Measurements from ENCODE around the gene ZNF536.

The ZNF536 gene

DNA sequence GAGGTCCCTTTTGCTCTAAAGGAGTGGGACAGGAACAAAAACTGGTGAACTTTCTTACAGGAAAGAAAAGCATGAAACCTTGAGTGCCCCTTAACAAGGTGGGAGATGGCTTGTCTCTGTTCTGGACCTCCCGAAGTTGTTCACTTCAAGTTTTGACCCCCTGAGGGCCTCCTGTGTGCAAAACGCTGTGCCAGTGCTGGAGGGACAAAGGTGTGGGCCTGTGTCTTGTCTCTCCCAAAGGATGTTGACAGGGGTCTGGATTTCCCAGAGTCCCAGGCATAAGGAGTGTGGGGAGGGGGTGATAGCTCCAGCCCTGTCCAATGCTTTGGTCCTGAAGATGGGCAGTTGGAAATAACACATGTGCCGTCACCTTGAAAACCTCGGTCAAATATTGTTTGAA lies 6.5 kb downstream of the ZNF536 start:
- no peak overlapping the region for H3K27ac ChIP-seq
- H3K4me1 ChIP-seq = no peaks in the 10 kb centered on the region
- TF ChIP-seq Cebpa-rat (IDR thresholded peaks at IDR 0.05) = no peak
- H3K36me3 ChIP-seq = no peaks in the 10 kb centered on the region
- no peak overlapping the region for H3K4me2 ChIP-seq
- H3K4me3 ChIP-seq = no peak overlapping the region
- no peaks in the 10 kb centered on the region for H3K27me3 ChIP-seq
- no peaks in the 10 kb centered on the region; a peak in 1 of 22 replicates for H4K20me1 ChIP-seq
- H3K9me3 ChIP-seq (replicated peaks in 1 of 11) = peaks cover 0 to 10% (median 0%) of the 10 kb centered on the region in 11 experiments; a peak in 5 of 22 replicates
- H3K9ac ChIP-seq = no peak overlapping the region

DNA sequence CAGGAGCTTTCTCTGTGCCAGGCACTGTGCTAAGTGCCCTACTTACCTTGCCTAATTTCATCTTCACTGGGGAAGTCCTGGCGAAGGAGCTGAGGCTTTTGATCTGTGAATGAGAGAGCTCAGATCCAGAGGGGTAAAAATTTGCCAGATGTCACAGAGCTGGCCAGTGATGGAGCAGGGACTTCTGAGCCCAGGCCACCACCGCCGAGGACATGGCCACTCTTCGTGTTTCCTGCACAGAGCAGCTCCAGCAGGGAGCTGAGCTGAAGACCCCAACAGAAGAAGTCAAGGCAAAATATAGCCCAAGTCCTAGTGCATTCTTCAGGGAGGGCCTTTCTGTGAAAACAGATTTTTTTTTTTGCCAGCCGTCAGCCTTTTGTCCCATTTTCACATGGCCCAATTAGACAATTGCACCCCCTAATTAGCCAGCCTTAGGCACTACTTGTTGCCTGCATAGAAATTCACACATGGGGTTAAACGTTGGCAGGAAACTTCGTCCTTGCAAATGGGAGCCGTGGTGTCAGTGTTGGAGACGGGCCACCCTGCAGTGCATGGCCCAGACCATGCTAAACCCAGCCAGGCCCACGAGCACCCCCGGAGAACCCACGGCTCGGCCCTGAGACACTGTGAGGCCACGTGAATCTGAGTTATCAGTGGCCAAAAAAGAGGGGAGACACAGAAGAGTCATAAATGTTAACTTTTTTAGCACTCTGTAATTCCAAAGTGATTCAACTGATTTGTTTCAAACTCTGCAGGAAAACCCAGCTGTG lies 7.8 kb downstream of the ZNF536 start:
- Histone ChIP-seq H3K4me1 (no peaks in the 10 kb centered on the region), H3K9me3 (replicated peaks in 1 of 11) (peaks cover 0 to 7% (median 0%) of the 10 kb centered on the region in 11 experiments; a peak in 5 of 22 replicates), H3K4me2 (no peak overlapping the region), H3K9ac (no peak overlapping the region), H3K27ac (no peak overlapping the region), H3K4me3 (no peak overlapping the region), H4K20me1 (no peaks in the 10 kb centered on the region; a peak in 1 of 22 replicates), H3K27me3 (no peaks in the 10 kb centered on the region), H3K36me3 (no peaks in the 10 kb centered on the region)
- TF ChIP-seq Cebpa-rat (IDR thresholded peaks at IDR 0.05) = no peak

DNA sequence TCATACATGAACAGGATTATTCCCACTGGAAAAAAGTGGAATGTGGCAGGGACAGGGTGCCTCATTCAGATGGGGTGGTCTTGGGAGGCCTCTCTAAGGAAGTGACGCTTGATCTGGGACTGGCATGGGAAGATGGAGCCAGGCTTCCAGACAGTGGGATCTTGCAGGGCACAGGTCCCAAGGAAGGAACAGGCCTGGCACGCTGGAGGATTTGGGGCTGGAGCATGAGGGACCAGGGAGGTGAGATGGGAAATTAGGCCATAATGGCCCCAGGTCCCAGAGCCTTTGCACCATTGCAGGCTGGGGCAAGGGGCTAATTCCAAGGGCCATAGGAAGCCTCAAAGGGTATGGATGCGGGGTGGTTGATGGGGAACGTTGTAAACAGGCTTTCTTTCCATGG lies 9.2 kb downstream of the ZNF536 start:
- Histone ChIP-seq H3K4me1 (no peaks in the 10 kb centered on the region), H3K4me3 (no peak overlapping the region), H3K36me3 (no peaks in the 10 kb centered on the region), H4K20me1 (peaks cover 0 to 8% (median 0%) of the 10 kb centered on the region in 11 experiments; a peak in 3 of 22 replicates), H3K9ac (no peak overlapping the region), H3K27ac (no peak overlapping the region), H3K4me2 (no peak overlapping the region), H3K27me3 (no peaks in the 10 kb centered on the region; a peak in 1 of 22 replicates), H3K9me3 (replicated peaks in 1 of 11) (no peaks in the 10 kb centered on the region)
- no peak for TF ChIP-seq Cebpa-rat (IDR thresholded peaks at IDR 0.05)

DNA sequence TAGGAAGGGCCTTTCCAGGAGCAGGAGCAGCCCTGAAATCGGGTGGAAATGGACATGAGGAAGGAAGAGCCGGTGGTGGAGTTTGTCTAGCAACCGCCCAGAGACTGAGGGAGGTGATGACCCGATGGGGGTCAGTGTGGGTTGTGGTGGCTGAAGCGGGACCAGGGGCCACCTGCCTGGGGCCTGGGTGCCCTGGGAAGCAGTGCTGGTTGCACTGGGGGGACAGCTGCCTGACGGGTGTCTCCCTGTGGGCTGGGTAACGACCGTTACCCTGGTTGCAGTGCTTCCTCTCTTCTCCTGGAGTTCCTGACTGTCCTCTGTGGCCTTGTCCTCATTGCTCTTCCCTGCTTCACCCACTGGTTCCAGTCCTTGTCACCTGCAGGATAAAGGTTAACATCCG lies 13.0 kb downstream of the ZNF536 start:
- no peaks in the 10 kb centered on the region for H3K4me1 ChIP-seq
- no peaks in the 10 kb centered on the region for H3K36me3 ChIP-seq
- no peak overlapping the region for H3K4me3 ChIP-seq
- no peak overlapping the region for H3K4me2 ChIP-seq
- H3K9me3 ChIP-seq (replicated peaks in 1 of 11) = no peaks in the 10 kb centered on the region
- H3K27me3 ChIP-seq = peaks cover 0 to 9% (median 5%) of the 10 kb centered on the region in 11 experiments; a peak in 8 of 22 replicates
- no peak for TF ChIP-seq Cebpa-rat (IDR thresholded peaks at IDR 0.05)
- H3K27ac ChIP-seq = no peak overlapping the region
- no peak overlapping the region for H3K9ac ChIP-seq
- H4K20me1 ChIP-seq = peaks cover 0 to 8% (median 0%) of the 10 kb centered on the region in 11 experiments; a peak in 3 of 22 replicates

DNA sequence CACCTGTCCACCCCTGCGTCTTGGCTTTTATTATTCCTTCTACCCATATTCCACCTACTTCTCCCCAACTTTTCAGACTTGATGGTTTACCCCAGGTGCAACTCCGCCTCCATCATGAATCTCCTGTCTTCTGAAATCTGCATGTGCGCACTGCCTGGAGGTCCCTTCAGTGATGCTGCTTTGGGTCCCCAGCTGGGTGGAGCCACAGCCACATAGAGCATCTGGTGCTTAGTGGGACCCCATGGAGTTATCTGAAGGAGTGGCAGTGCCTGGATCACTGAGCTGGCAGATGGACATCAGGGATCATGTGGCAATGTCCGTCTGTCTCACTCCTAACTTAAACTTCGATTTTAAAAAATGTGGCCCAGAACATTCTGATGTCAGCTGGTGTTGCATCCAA lies 13.5 kb downstream of the ZNF536 start:
- H3K4me2 ChIP-seq = no peak overlapping the region
- no peak overlapping the region for H3K4me3 ChIP-seq
- H3K36me3 ChIP-seq = no peaks in the 10 kb centered on the region
- H3K27me3 ChIP-seq = peaks cover 0 to 14% (median 7%) of the 10 kb centered on the region in 11 experiments; a peak in 13 of 22 replicates
- no peak overlapping the region for H3K27ac ChIP-seq
- peaks cover 0 to 3% (median 0%) of the 10 kb centered on the region in 10 experiments; a peak in 4 of 20 replicates for H3K4me1 ChIP-seq
- H4K20me1 ChIP-seq = peaks cover 0 to 8% (median 0%) of the 10 kb centered on the region in 11 experiments; a peak in 3 of 22 replicates
- no peak for TF ChIP-seq Cebpa-rat (IDR thresholded peaks at IDR 0.05)
- no peaks in the 10 kb centered on the region for H3K9me3 ChIP-seq (replicated peaks in 1 of 11)
- no peak overlapping the region for H3K9ac ChIP-seq

DNA sequence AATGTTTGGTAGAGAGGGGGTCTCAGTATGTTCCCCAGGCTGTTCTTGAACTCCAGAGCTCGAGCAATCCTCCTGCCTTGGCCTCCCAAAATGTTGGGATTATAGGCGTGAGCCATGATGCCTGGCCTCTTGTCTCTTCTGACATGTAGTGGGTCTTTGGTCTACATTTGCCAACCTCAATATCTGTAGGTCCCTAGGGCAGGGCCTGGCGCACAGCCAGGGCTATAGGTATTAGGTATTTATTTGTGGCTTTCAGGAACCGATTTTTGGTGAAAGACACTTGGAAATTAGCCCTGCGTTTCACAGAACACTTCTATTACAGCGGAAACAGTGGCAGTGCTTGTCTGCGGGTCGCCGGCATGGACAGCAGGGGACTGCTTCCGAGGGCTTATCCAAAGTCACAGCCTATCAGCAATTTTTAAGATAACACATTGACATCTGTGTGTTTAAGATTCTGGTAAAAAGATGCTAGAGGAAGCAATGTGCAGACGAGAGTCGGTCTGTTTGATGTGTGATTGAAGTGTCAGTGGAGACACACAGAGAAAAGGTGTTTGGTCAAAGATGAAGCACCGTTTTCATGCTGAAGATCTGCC lies 14.5 kb downstream of the ZNF536 start:
- no peaks in the 10 kb centered on the region for H3K36me3 ChIP-seq
- no peak overlapping the region for H3K4me3 ChIP-seq
- peaks cover 0 to 20% (median 11%) of the 10 kb centered on the region in 11 experiments; a peak in 14 of 22 replicates for H3K27me3 ChIP-seq
- no peak overlapping the region for H3K4me2 ChIP-seq
- H4K20me1 ChIP-seq = peaks cover 0 to 8% (median 0%) of the 10 kb centered on the region in 11 experiments; a peak in 2 of 22 replicates
- TF ChIP-seq Cebpa-rat (IDR thresholded peaks at IDR 0.05) = no peak
- H3K9ac ChIP-seq = no peak overlapping the region
- no peaks in the 10 kb centered on the region for H3K9me3 ChIP-seq (replicated peaks in 1 of 11)
- peaks cover 2 to 13% (median 9%) of the 10 kb centered on the region in 10 experiments for H3K4me1 ChIP-seq
- no peak overlapping the region for H3K27ac ChIP-seq

DNA sequence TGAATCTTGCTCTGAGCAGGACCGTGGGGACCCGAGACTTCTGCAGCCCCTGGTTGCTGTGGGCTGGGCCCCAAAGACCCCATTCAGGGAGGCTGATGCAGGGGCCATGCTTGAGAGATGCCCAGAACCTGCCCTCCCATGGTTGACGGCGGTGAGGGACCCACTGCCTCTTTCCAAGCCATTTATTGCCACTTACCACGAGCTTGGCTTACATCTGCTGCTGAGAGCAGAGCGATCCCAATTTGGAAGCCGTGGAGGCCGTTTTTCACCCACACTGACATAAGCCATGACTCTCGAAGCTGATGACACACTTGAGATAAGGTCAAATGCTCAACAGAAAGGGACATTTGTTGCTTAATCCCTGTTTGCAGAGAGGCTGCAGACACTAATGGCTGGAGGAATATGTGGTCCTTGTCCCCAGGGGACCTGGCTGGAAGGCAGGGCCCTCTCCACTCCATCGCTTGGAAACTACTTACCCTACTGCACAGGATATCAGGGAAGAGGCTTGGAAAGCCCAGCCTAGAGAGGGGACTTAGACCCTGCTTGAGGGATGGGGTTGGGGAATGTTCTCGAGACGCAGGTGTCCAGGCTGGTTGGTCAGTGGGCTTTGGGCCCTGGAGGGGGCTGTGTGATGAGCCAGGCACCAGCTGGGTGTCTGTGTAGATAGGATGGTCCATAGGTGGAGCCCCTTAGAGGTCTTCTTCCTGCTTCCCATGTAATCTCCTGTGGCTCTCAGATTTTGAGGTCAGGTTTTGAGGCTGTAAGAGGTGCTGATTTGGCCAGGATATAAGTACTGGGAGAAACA lies 15.3 kb downstream of the ZNF536 start:
- Histone ChIP-seq H3K4me3 (no peak overlapping the region), H3K4me2 (no peak overlapping the region), H4K20me1 (peaks cover 0 to 10% (median 4%) of the 10 kb centered on the region in 11 experiments; a peak in 6 of 22 replicates), H3K4me1 (peaks cover 11 to 22% (median 17%) of the 10 kb centered on the region in 10 experiments), H3K27ac (no peak overlapping the region), H3K9ac (no peak overlapping the region), H3K9me3 (replicated peaks in 1 of 11) (no peaks in the 10 kb centered on the region), H3K36me3 (no peaks in the 10 kb centered on the region), H3K27me3 (peaks cover 0 to 21% (median 11%) of the 10 kb centered on the region in 11 experiments; a peak in 16 of 22 replicates)
- no peak for TF ChIP-seq Cebpa-rat (IDR thresholded peaks at IDR 0.05)

DNA sequence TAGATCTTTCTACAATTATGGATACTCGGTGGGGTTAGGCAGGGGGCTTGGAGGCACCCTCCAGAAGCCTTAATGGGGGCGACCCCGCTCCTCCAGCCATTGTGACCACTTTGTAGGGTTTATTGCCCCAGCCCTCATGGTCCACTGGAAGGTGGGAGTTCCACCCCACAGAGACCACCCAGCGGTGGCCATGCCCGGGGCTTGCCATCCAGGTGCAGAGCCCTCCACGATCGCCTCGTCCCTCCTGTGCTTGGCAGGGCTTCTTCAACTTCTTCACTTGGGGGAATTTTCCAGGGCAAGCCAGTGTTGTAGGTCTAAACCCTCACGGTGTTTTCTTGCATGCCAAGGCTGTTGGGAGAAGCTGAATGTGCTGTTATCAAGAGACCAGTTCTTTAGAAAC lies 16.1 kb downstream of the ZNF536 start:
- H3K27me3 ChIP-seq = peaks cover under 1 to 24% (median 13%) of the 10 kb centered on the region in 11 experiments; a peak in 16 of 22 replicates
- TF ChIP-seq Cebpa-rat (IDR thresholded peaks at IDR 0.05) = no peak
- H3K9me3 ChIP-seq (replicated peaks in 1 of 11) = no peaks in the 10 kb centered on the region
- H4K20me1 ChIP-seq = peaks cover 0 to 10% (median 5%) of the 10 kb centered on the region in 11 experiments; a peak in 6 of 22 replicates
- no peak overlapping the region for H3K4me2 ChIP-seq
- H3K4me1 ChIP-seq = peaks cover 19 to 30% (median 26%) of the 10 kb centered on the region in 10 experiments
- H3K36me3 ChIP-seq = no peaks in the 10 kb centered on the region
- no peak overlapping the region for H3K4me3 ChIP-seq
- no peak overlapping the region for H3K27ac ChIP-seq
- no peak overlapping the region for H3K9ac ChIP-seq

DNA sequence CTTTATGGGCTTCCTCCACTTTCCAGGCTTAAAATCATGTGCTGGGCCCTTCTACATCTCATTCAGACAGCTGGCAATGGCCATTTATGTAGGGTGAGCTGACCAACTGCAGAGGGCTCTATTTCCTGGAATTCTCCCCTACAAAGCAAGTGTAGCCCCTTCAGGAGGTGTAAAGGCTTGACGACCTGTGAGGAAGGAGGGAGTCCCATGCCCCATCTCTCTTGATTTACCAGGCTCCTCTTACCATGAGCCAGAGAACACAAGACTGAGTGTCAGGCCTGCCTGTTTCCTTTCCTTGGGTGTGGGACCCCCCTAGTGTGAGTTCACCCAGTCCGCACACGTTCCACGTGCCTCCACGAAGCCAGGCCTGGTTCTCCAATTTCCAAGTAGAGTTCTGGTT lies 16.6 kb downstream of the ZNF536 start:
- no peak overlapping the region for H3K4me2 ChIP-seq
- peaks cover 6 to 24% (median 16%) of the 10 kb centered on the region in 11 experiments; a peak in 17 of 22 replicates for H3K27me3 ChIP-seq
- H3K36me3 ChIP-seq = no peaks in the 10 kb centered on the region
- no peak overlapping the region for H3K4me3 ChIP-seq
- no peak overlapping the region for H3K27ac ChIP-seq
- H3K9me3 ChIP-seq (replicated peaks in 1 of 11) = no peaks in the 10 kb centered on the region
- peaks cover 0 to 14% (median 5%) of the 10 kb centered on the region in 11 experiments; a peak in 6 of 22 replicates for H4K20me1 ChIP-seq
- TF ChIP-seq Cebpa-rat (IDR thresholded peaks at IDR 0.05) = no peak
- H3K9ac ChIP-seq = no peak overlapping the region
- H3K4me1 ChIP-seq = peaks cover 24 to 35% (median 30%) of the 10 kb centered on the region in 10 experiments

Data from BLaER1 treated with 17β-estradiol and CSF1 and Interleukin-3, amounts not matched to agents 10 nM and 100 nM (cell line).